ENCODE measurements around the gene TNXB. TPM values are rescaled to one million over a fixed set of nuclear protein-coding genes. Genes with fewer than 3 reads are reported as not detected.
"Not testable (repeated sequence)": the region's sequence is repeated elsewhere in the genome, so short reads cannot be mapped to it uniquely, and the experiment has no call there.

Gene TNXB
- total and polyA plus RNA-seq, 8 donors: 15.1 to 408 (median 44.6) TPM

DNA sequence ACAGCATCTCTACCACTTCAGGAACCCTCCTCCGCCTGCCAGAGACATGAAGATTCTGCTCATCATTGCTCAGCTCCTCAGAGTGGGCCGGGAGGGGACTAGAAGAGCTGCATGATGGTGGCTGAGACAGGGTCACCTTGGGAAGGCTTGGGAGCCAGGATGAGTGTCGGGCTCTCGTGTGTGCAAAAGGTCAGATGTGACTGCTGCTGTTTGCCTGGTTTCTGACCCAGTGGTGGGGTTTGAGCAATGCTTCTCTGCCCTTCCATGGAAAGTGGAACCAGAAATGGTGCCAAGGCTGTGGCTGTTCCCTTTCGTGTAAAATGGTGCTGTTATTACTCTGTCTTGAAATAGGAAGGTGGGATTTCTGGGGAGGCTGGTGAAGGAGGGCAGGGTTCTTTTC is 95.4 kb downstream of the TNXB start:
- DNase-seq; H3K36me3 ChIP-seq; H3K27me3 ChIP-seq; intact Hi-C loops (cut with DNase I; ENCODE audit: low total_unique reads); H3K4me1 ChIP-seq; H3K9me3 ChIP-seq; H3K4me3 ChIP-seq; H3K27ac ChIP-seq: not testable (repeated sequence)
- no CpG with 5 or more reads among the region's 5 CpGs for WGBS, 5 donors

GRCh38 chr6:32012941-32013617 is 96.1 kb downstream of the TNXB start:
- intact Hi-C loops (cut with DNase I; ENCODE audit: low total_unique reads); H3K27ac ChIP-seq: not testable (repeated sequence)
- WGBS, 5 donors: 73 to 90% (median 84%) methylated on average over 11 to 17 of the region's 17 CpGs

DNA sequence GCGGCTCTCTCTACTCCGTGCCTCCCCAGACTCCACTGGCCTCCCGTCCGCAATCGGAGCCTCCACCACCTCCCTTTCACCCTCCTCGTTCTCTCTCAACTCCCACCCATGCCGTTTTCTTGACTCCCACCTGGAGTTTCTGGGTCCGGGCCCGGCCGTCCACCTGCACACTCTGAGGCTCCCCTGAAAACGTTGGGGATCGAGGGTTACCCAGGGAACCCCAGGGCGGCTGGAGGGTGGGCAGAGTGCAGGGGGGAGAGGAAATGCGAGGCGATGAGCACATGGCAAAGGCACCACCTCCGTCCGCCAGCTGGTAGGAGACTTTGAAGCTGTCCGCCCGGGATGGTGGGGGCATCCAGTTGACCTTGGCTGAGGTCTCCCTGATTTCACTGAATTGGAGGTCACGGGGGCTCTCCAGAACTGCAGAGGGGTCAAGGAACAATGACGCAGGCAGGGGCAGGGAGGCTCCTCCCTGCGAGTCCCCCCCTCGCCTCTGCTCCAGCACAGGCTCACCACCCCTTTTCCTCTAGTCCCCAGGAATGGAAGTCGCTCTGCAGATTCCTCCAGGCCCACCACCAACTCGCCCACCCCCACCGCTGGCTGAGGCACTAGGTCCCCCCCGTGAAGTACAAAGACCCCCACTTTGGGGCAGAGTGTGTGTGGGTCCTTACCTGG is 98.1 kb downstream of the TNXB start:
- H3K36me3 ChIP-seq; intact Hi-C loops (cut with DNase I; ENCODE audit: low total_unique reads); H3K27ac ChIP-seq; H3K9me3 ChIP-seq; H3K4me1 ChIP-seq; H3K4me3 ChIP-seq; DNase-seq; H3K27me3 ChIP-seq: not testable (repeated sequence)
- WGBS, 5 donors: 70 to 87% (median 81%) methylated on average over 10 to 23 of the region's 27 CpGs

More at GRCh38 chr6:32012941-32013617, 96.1 kb downstream of the TNXB start:
- not testable (repeated sequence) for H3K4me1 ChIP-seq, H3K36me3 ChIP-seq, H3K9me3 ChIP-seq, H3K4me3 ChIP-seq, H3K27me3 ChIP-seq
- peak; percentile 16 to 20 for DNase-seq

GRCh38 chr6:32009537-32009936 is 99.6 kb downstream of the TNXB start:
- intact Hi-C loops (cut with DNase I; ENCODE audit: low total_unique reads): not testable (repeated sequence)

GRCh38 chr6:32008616-32009015 is 100.5 kb downstream of the TNXB start:
- H3K4me3 ChIP-seq; DNase-seq; intact Hi-C loops (cut with DNase I; ENCODE audit: low total_unique reads); H3K27me3 ChIP-seq; H3K9me3 ChIP-seq; H3K4me1 ChIP-seq; H3K27ac ChIP-seq; H3K36me3 ChIP-seq: not testable (repeated sequence)
- 39 to 74% (median 50%) methylated on average over 1 to 9 of the region's 12 CpGs for WGBS, 5 donors

More at GRCh38 chr6:32009537-32009936, 99.6 kb downstream of the TNXB start:
- not testable (repeated sequence) for H3K4me1 ChIP-seq, H3K4me3 ChIP-seq, H3K36me3 ChIP-seq, H3K9me3 ChIP-seq, H3K27ac ChIP-seq, DNase-seq, H3K27me3 ChIP-seq
- WGBS, 5 donors: 74 to 94% (median 83%) methylated on average over 1 to 12 of the region's 12 CpGs

- H3K4me1 ChIP-seq; H3K4me3 ChIP-seq; DNase-seq; H3K27ac ChIP-seq; intact Hi-C loops (cut with DNase I; ENCODE audit: low total_unique reads); H3K36me3 ChIP-seq; H3K9me3 ChIP-seq; H3K27me3 ChIP-seq: not testable (repeated sequence)
- WGBS, 5 donors: no CpG with 5 or more reads among the region's 24 CpGs
Measured at GRCh38 chr6:32008037-32008436, 101.1 kb downstream of the TNXB start.

- intact Hi-C loops (cut with DNase I; ENCODE audit: low total_unique reads); DNase-seq: not testable (repeated sequence)
Measured at GRCh38 chr6:32007086-32007485, 102.1 kb downstream of the TNXB start.

GRCh38 chr6:32005991-32006529 is 103.1 kb downstream of the TNXB start:
- DNase-seq; intact Hi-C loops (cut with DNase I; ENCODE audit: low total_unique reads): not testable (repeated sequence)
- WGBS, 5 donors: 72 to 88% (median 76%) methylated on average over 6 to 8 of the region's 8 CpGs

More at GRCh38 chr6:32007086-32007485, 102.1 kb downstream of the TNXB start:
- WGBS, 5 donors: 73 to 86% (median 81%) methylated on average over 5 to 12 of the region's 12 CpGs
- H3K27me3 ChIP-seq, H3K27ac ChIP-seq, H3K4me3 ChIP-seq, H3K4me1 ChIP-seq, H3K36me3 ChIP-seq, H3K9me3 ChIP-seq: not testable (repeated sequence)

DNA sequence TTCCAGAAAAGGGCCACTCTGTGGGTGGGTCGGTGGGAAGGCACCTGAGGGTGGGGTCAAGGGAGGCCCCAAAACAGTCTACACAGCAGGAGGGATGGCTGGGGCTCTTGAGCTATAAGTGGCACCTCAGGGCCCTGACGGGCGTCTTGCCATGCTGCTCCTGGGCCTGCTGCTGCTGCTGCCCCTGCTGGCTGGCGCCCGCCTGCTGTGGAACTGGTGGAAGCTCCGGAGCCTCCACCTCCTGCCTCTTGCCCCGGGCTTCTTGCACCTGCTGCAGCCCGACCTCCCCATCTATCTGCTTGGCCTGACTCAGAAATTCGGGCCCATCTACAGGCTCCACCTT is 103.6 kb downstream of the TNXB start:
- intact Hi-C loops (cut with DNase I; ENCODE audit: low total_unique reads); H3K27ac ChIP-seq; H3K4me1 ChIP-seq; H3K27me3 ChIP-seq; H3K9me3 ChIP-seq; H3K36me3 ChIP-seq; DNase-seq; H3K4me3 ChIP-seq: not testable (repeated sequence)
- WGBS, 5 donors: 80 to 87% (median 85%) methylated on average over 3 to 9 of the region's 9 CpGs

More at GRCh38 chr6:32005991-32006529, 103.1 kb downstream of the TNXB start:
- not testable (repeated sequence) for H3K36me3 ChIP-seq, H3K9me3 ChIP-seq, H3K27ac ChIP-seq, H3K27me3 ChIP-seq, H3K4me1 ChIP-seq, H3K4me3 ChIP-seq

GRCh38 chr6:32004864-32005537 is 104.1 kb downstream of the TNXB start:
- H3K27ac ChIP-seq; H3K27me3 ChIP-seq; DNase-seq; H3K36me3 ChIP-seq; H3K9me3 ChIP-seq; H3K4me1 ChIP-seq; intact Hi-C loops (cut with DNase I; ENCODE audit: low total_unique reads); H3K4me3 ChIP-seq: not testable (repeated sequence)
- 66 to 73% (median 70%) methylated on average over 9 to 10 of the region's 13 CpGs for WGBS, 5 donors

- DNase-seq; H3K4me1 ChIP-seq; H3K27me3 ChIP-seq; H3K27ac ChIP-seq; H3K9me3 ChIP-seq; H3K4me3 ChIP-seq; H3K36me3 ChIP-seq; intact Hi-C loops (cut with DNase I; ENCODE audit: low total_unique reads): not testable (repeated sequence)
- 78 to 88% (median 82%) methylated on average over 3 to 4 of the region's 4 CpGs for WGBS, 5 donors
Measured at GRCh38 chr6:32004393-32004792, 104.7 kb downstream of the TNXB start.

DNA sequence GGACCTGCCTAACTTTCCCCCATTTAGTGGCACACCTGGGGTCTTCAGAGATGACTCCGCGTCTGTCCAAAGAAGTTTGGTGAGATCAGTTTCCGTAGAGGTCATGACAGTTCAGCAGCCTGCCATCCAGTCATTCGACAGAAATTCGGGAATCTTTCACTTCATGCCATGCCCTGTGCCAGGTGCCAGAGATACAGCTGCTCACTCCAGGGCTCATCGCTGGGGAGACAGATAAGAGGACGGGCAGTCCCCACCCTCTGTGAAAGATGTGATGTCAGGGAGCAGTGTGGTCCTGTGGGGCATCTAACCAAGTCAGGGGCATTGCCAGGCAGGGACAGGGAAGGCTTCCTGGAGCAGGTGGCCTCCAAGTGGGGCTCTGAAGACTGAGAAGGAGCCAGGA is 105.8 kb downstream of the TNXB start:
- H3K9me3 ChIP-seq; H3K4me1 ChIP-seq; intact Hi-C loops (cut with DNase I; ENCODE audit: low total_unique reads); H3K4me3 ChIP-seq; H3K27ac ChIP-seq; H3K27me3 ChIP-seq; H3K36me3 ChIP-seq; DNase-seq: not testable (repeated sequence)
- no CpG with 5 or more reads among the region's 7 CpGs for WGBS, 5 donors
